GM23248 (cell line): ENCODE measurements around the gene NGEF. TPM values are rescaled to one million over a fixed set of nuclear protein-coding genes. Genes with fewer than 3 reads are reported as not detected.

ENCODE experiments used
- DNase-seq: peaks from one replicate; pipeline ENCODE4 v3.0.0-alpha.2; 2015
- H2AFZ ChIP-seq: fragments of 200-600 bp; sonication (generic); 2 replicates; pipeline ENCODE4 v1.6.1; 2016; ENCODE audit warnings: antibody characterized with exemption
- H3F3A ChIP-seq: fragments of 200-600 bp; sonication (generic); 2 replicates; pipeline ENCODE4 v1.6.1; 2016; ENCODE audit warnings: mild to moderate bottlenecking, antibody characterized with exemption, mixed run types; ENCODE audit not compliant: insufficient read depth
- H3K27ac ChIP-seq: fragments of 200-600 bp; sonication (generic); 2 replicates; pipeline ENCODE4 v1.5.1; 2016; ENCODE audit warnings: mild to moderate bottlenecking
- H3K27me3 ChIP-seq: fragments of 200-600 bp; sonication (generic); replicated peaks from 2 replicates; pipeline ENCODE4 v1.6.1; 2016; ENCODE audit warnings: mild to moderate bottlenecking; ENCODE audit not compliant: insufficient read depth
- H3K36me3 ChIP-seq: fragments of 200-600 bp; sonication (generic); 2 replicates; pipeline ENCODE4 v1.6.1; 2016; ENCODE audit warnings: low read depth, mild to moderate bottlenecking
- H3K4me1 ChIP-seq: fragments of 200-600 bp; sonication (generic); 2 replicates; pipeline ENCODE4 v1.6.1; 2016; ENCODE audit warnings: mild to moderate bottlenecking; ENCODE audit not compliant: insufficient read depth
- H3K4me2 ChIP-seq: fragments of 200-600 bp; sonication (generic); one replicate; pipeline ENCODE4 v1.6.1; 2016; ENCODE audit warnings: mild to moderate bottlenecking; ENCODE audit not compliant: unreplicated experiment
- H3K4me3 ChIP-seq: fragments of 200-600 bp; sonication (generic); 2 replicates; pipeline ENCODE4 v1.5.1; 2016; ENCODE audit warnings: mild to moderate bottlenecking
- H3K79me2 ChIP-seq: fragments of 200-600 bp; sonication (generic); 2 replicates; pipeline ENCODE4 v1.6.1; 2016; ENCODE audit warnings: mild to moderate bottlenecking; ENCODE audit not compliant: insufficient read depth
- H3K9ac ChIP-seq: fragments of 200-600 bp; sonication (generic); 2 replicates; pipeline ENCODE4 v1.6.1; 2016; ENCODE audit warnings: mild to moderate bottlenecking
- H3K9me2 ChIP-seq: fragments of 200-600 bp; sonication (generic); 2 replicates; pipeline ENCODE4 v1.6.1; 2016; ENCODE audit warnings: mixed run types, mild to moderate bottlenecking, moderate library complexity; ENCODE audit not compliant: insufficient read depth
- H3K9me3 ChIP-seq: fragments of 200-600 bp; sonication (generic); one replicate; pipeline ENCODE4 v1.6.1; 2017; ENCODE audit warnings: low read depth
- H4K20me1 ChIP-seq: fragments of 200-600 bp; sonication (generic); 2 replicates; pipeline ENCODE4 v1.6.0; 2016; ENCODE audit not compliant: insufficient read depth
- EZH2 ChIP-seq: fragments of 200-600 bp; sonication (generic); IDR thresholded peaks from 2 replicates; pipeline ENCODE4 v1.6.1; 2018; ENCODE audit warnings: antibody characterized with exemption, mild to moderate bottlenecking; ENCODE audit not compliant: insufficient read depth, poor library complexity, severe bottlenecking
- EZH2phosphoT487 ChIP-seq: fragments of 200-600 bp; sonication (generic); IDR thresholded peaks from 2 replicates; pipeline ENCODE4 v1.6.1; 2018; ENCODE audit warnings: antibody characterized with exemption, moderate library complexity, mild to moderate bottlenecking, low read depth; ENCODE audit not compliant: insufficient read depth
- WGBS, 2 experiments: methylation state at CpG; one replicate each; pipeline ENCODE4 v1.1.6; 2015 to 2017; ENCODE audit warnings: low lambda C conversion rate in 2 of 2, low coverage in 1 of 2; ENCODE audit errors: missing lambda C conversion rate in 2 of 2; 5-methylcytosine and 5-hydroxymethylcytosine counted together
- in situ Hi-C: fragments of 300-500 bp; cut with MboI; formaldehyde crosslinking; loops from 2 replicates; pipeline ENCODE4 v1.15.0; 2020
- polyA plus RNA-seq: library from polyadenylated mRNA; unstranded; fragments of >200 nt; fragmentation: Nextera tagmentation; extraction: Ambion mirVana; gene quantifications from 2 replicates; pipeline ENCODE4 v1.2.1, GENCODE V29; 2016
- total RNA-seq: library from RNA; depleted of rRNA; stranded (reverse); fragments of >200 nt; shearing (Covaris generic); gene quantifications from 2 replicates; pipeline ENCODE4 v1.2.3, GENCODE V29; 2014

The NGEF gene
- total and polyA plus RNA-seq, 2 experiments from 2014 or later: 0.43 TPM; not detected in 1

- Histone ChIP-seq H3K4me3 (no peak overlapping the region), H3K9me2 (no peaks in the 10 kb centered on the region), H3K27ac (no peak overlapping the region), H3K9ac (no peak overlapping the region), H3K36me3 (no peaks in the 10 kb centered on the region), H3K4me1 (no peaks in the 10 kb centered on the region), H3K79me2 (no peaks in the 10 kb centered on the region), H3K27me3 (peaks cover 6% of the 10 kb centered on the region), H3F3A (no peaks in the 10 kb centered on the region), H4K20me1 (no peaks in the 10 kb centered on the region), H3K9me3 (no peaks in the 10 kb centered on the region), H2AFZ (no peak overlapping the region), H3K4me2 (no peak overlapping the region)
- in situ Hi-C loops: no loop called here
- TF ChIP-seq EZH2: no peak
- TF ChIP-seq EZH2phosphoT487: no peak
- 34% methylated on average over 8 of the region's 8 CpGs for WGBS, 2 experiments
- DNase-seq: no peak
These were observed 62.3 kb downstream of the NGEF start for GRCh38 chr2:232950751-232951150.

GRCh38 chr2:232949016-232949415 lies 64.0 kb downstream of the NGEF start:
- Histone ChIP-seq H4K20me1 (no peaks in the 10 kb centered on the region), H2AFZ (no peak overlapping the region), H3K4me3 (no peak overlapping the region), H3K4me1 (no peaks in the 10 kb centered on the region), H3K79me2 (no peaks in the 10 kb centered on the region), H3K9me2 (no peaks in the 10 kb centered on the region), H3F3A (no peaks in the 10 kb centered on the region), H3K9ac (no peak overlapping the region), H3K9me3 (no peaks in the 10 kb centered on the region), H3K27me3 (peaks cover 6% of the 10 kb centered on the region), H3K27ac (no peak overlapping the region), H3K4me2 (no peak overlapping the region), H3K36me3 (no peaks in the 10 kb centered on the region)
- TF ChIP-seq EZH2phosphoT487: no peak
- no peak for TF ChIP-seq EZH2
- in situ Hi-C loops: no loop called here
- 66 to 77% methylated on average over 4 of the region's 4 CpGs for WGBS, 2 experiments
- no peak for DNase-seq

GRCh38 chr2:232942831-232943230 lies 70.2 kb downstream of the NGEF start:
- peaks cover 8% of the 10 kb centered on the region for H3K27me3 ChIP-seq
- no peaks in the 10 kb centered on the region for H3F3A ChIP-seq
- H3K4me3 ChIP-seq: no peak overlapping the region
- no peak overlapping the region for H3K4me2 ChIP-seq
- in situ Hi-C loops: no loop called here
- no peaks in the 10 kb centered on the region for H4K20me1 ChIP-seq
- no peak overlapping the region for H3K27ac ChIP-seq
- peak; percentile 36 for DNase-seq
- no peaks in the 10 kb centered on the region for H3K9me2 ChIP-seq
- H3K4me1 ChIP-seq: no peaks in the 10 kb centered on the region
- H2AFZ ChIP-seq: no peak overlapping the region
- 18 to 37% methylated on average over 3 of the region's 3 CpGs for WGBS, 2 experiments
- no peak overlapping the region for H3K9ac ChIP-seq
- TF ChIP-seq EZH2 (no peak), EZH2phosphoT487 (no peak)
- H3K79me2 ChIP-seq: no peaks in the 10 kb centered on the region
- no peaks in the 10 kb centered on the region for H3K9me3 ChIP-seq
- H3K36me3 ChIP-seq: no peaks in the 10 kb centered on the region

GRCh38 chr2:232941912-232942594 lies 71.0 kb downstream of the NGEF start:
- H3K9ac ChIP-seq: no peak overlapping the region
- no peak overlapping the region for H3K4me3 ChIP-seq
- no peak for TF ChIP-seq EZH2phosphoT487
- TF ChIP-seq EZH2: no peak
- H4K20me1 ChIP-seq: no peaks in the 10 kb centered on the region
- H3F3A ChIP-seq: no peaks in the 10 kb centered on the region
- H3K4me2 ChIP-seq: no peak overlapping the region
- H3K9me2 ChIP-seq: no peaks in the 10 kb centered on the region
- no peaks in the 10 kb centered on the region for H3K36me3 ChIP-seq
- peaks cover 8% of the 10 kb centered on the region for H3K27me3 ChIP-seq
- H3K79me2 ChIP-seq: no peaks in the 10 kb centered on the region
- no peak overlapping the region for H2AFZ ChIP-seq
- no peaks in the 10 kb centered on the region for H3K4me1 ChIP-seq
- in situ Hi-C loops: no loop called here
- DNase-seq: no peak
- H3K27ac ChIP-seq: no peak overlapping the region
- no peaks in the 10 kb centered on the region for H3K9me3 ChIP-seq
- 29 to 33% methylated on average over 10 of the region's 10 CpGs for WGBS, 2 experiments

- Histone ChIP-seq H4K20me1 (no peaks in the 10 kb centered on the region), H3K4me1 (no peaks in the 10 kb centered on the region), H3K36me3 (no peaks in the 10 kb centered on the region), H3K4me3 (no peak overlapping the region), H2AFZ (no peak overlapping the region), H3K9ac (no peak overlapping the region), H3K79me2 (no peaks in the 10 kb centered on the region), H3K4me2 (no peak overlapping the region), H3K27ac (no peak overlapping the region), H3K27me3 (peaks cover 8% of the 10 kb centered on the region), H3F3A (no peaks in the 10 kb centered on the region), H3K9me2 (no peaks in the 10 kb centered on the region), H3K9me3 (no peaks in the 10 kb centered on the region)
- no peak for TF ChIP-seq EZH2
- no peak for TF ChIP-seq EZH2phosphoT487
- no peak for DNase-seq
- in situ Hi-C loops: no loop called here
- WGBS, 2 experiments: 38 to 41% methylated on average over 8 of the region's 8 CpGs
These were observed 71.7 kb downstream of the NGEF start for GRCh38 chr2:232941400-232941799.
